ENCODE measurements around the gene SEC61A2.

The SEC61A2 gene

DNA sequence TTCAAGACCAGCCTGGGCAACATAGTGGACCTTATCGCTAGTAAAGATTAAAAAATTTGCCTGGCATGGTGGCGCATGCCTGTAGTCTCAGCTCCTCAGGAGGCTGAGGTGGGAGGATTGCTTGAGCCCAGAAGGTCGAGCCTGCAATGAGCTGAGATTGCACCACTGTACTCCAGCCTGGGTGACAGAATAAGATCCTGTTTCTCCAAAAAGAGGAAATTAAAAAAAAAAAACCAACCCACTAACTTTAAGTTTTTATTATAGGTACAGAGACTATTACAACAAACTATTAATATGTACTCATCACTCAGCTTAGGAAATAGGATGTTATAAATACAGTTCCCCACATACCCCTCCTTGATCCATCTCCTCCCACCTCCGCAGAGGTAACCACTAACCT lies 30.5 kb upstream of the SEC61A2 start:
- no peak for TF ChIP-seq CTCF (IDR thresholded peaks at IDR 0.05; ENCODE audit: borderline replicate concordance, insufficient read depth, low read depth, low read length)
- H3K4me3 ChIP-seq (ENCODE audit: low read depth, low read length): no peak overlapping the region

DNA sequence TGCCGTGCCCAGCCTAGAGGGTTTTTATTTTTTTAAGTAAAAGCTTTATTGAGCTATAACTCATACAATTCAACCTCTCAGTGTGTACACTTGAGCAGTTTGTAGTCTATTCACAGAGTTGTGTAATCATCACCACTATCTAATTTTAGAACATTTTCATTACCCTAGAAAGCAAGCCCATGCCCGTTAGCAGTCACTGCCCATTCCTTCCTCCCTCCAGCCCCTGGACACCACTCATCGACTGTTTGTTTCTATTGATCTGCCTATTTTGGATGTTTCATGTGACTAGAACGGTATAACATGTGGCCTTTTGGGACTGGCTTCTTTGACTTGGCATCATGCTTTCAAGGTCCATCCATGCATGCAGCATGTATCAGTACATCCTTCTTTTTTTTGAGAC lies 25.7 kb upstream of the SEC61A2 start:
- H3K4me3 ChIP-seq (ENCODE audit: low read depth, low read length): no peak overlapping the region
- no peak for TF ChIP-seq CTCF (IDR thresholded peaks at IDR 0.05; ENCODE audit: borderline replicate concordance, insufficient read depth, low read depth, low read length)

- H3K4me3 ChIP-seq (ENCODE audit: low read depth, low read length): no peak overlapping the region
- no peak for TF ChIP-seq CTCF (IDR thresholded peaks at IDR 0.05; ENCODE audit: borderline replicate concordance, insufficient read depth, low read depth, low read length)
Measured at GRCh38 chr10:12107781-12108180, 21.7 kb upstream of the SEC61A2 start.

GRCh38 chr10:12109286-12109685 lies 20.2 kb upstream of the SEC61A2 start:
- H3K4me3 ChIP-seq (ENCODE audit: low read depth, low read length): no peak overlapping the region
- TF ChIP-seq CTCF (IDR thresholded peaks at IDR 0.05; ENCODE audit: borderline replicate concordance, insufficient read depth, low read depth, low read length): no peak

DNA sequence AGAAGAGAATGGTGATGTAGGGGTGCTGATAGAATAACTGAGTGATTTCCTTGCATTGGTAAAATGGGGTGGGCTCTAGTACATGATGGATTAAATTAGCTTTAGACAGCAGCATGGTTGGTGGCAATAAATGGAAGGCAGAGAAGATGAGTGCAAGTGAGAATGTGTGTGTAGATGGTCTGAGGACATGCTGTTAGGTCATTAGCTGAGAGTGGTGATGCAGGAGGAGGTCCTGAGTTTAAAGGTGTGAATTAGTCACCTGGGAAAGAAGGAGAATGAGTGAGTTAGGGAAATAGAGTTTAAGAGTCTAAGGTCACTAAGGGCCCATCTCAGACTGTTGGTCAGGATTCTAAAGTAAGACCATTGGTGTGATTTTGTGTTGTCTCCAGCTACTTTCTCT lies 17.9 kb upstream of the SEC61A2 start:
- TF ChIP-seq CTCF (IDR thresholded peaks at IDR 0.05; ENCODE audit: borderline replicate concordance, insufficient read depth, low read depth, low read length): no peak
- H3K4me3 ChIP-seq (ENCODE audit: low read depth, low read length): no peak overlapping the region

DNA sequence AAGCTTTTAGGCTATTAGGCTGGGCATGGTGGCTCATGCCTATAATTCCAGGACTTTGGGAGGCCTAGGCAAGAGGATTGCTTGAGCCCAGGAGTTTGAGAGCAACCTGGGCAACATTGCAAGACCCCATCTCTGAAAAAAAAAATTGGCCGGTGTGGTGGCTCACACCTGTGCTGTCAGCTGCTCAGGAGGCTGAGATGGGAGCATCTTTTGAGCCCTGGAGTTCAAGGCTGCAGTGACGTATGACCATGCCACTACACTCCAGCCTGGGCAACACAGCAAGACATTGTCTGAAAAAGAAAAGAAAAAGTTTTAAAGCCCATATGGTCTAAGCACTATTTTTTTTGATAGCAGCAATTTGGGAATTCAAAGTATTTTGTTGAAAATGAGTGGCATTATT lies 15.8 kb upstream of the SEC61A2 start:
- TF ChIP-seq CTCF (IDR thresholded peaks at IDR 0.05; ENCODE audit: borderline replicate concordance, insufficient read depth, low read depth, low read length): no peak
- no peak overlapping the region for H3K4me3 ChIP-seq (ENCODE audit: low read depth, low read length)

- no peak overlapping the region for H3K4me3 ChIP-seq (ENCODE audit: low read depth, low read length)
Measured at GRCh38 chr10:12121673-12122072, 7.8 kb upstream of the SEC61A2 start.

More at GRCh38 chr10:12121673-12122072, 7.8 kb upstream of the SEC61A2 start:
- TF ChIP-seq CTCF (IDR thresholded peaks at IDR 0.05; ENCODE audit: borderline replicate concordance, insufficient read depth, low read depth, low read length): no peak

Measured in GM12875 (cell line).